Measurements from ENCODE around the gene GDF2. TPM values are rescaled to one million over a fixed set of nuclear protein-coding genes. Genes with fewer than 3 reads are reported as not detected.

GDF2 gene
- total RNA-seq, 1 experiment from 2014 or later, result not detected

DNA sequence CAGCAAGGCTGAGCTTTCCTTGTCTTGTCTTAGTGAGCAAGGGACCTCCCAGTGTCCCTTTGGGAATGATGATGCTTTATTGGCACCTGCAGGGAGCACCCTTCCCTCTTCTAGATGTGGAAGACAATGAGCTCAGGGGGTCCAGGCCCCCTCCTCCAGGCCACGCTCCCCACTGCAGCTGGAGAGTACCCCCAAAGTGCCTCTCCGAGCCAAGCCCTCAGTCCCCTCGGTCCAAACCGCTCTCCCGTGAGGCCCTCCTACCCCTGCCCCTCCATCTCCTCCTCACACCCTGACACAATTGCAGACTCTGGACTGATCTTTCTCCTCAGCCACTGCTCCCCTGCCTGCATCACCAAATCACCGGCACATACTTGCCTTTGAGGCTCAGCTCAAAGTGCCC, 42.7 kb downstream of the GDF2 start:
- Histone ChIP-seq H3K27ac (ENCODE audit: insufficient read length, low read depth, low read length) (no peak overlapping the region), H3K79me1 (ENCODE audit: insufficient read depth, low read depth, low read length, poor library complexity, severe bottlenecking) (no peaks in the 10 kb centered on the region), H3K27me3 (ENCODE audit: insufficient read depth, low read length) (no peaks in the 10 kb centered on the region), H4K91ac (ENCODE audit: insufficient read length, low read depth, low read length) (no peak overlapping the region), H3K18ac (ENCODE audit: insufficient read length, low read depth, low read length) (no peak overlapping the region), H4K5ac (ENCODE audit: insufficient read length, low read depth, low read length) (no peak overlapping the region), H3K9ac (ENCODE audit: extremely low read depth, insufficient read length, low read length) (no peak overlapping the region), H4K20me1 (ENCODE audit: control insufficient read depth, insufficient read depth, insufficient read length) (no peaks in the 10 kb centered on the region), H3K56ac (ENCODE audit: insufficient read length, low read depth, low read length) (no peak overlapping the region), H4K8ac (replicated peaks; ENCODE audit: insufficient read length, low read depth, low read length) (no peak overlapping the region), H3K9me3 (ENCODE audit: control insufficient read depth, low read depth, low read length) (no peaks in the 10 kb centered on the region), H3K23me2 (ENCODE audit: insufficient read length, low read depth, low read length, poor library complexity, severe bottlenecking) (no peaks in the 10 kb centered on the region), H2BK20ac (ENCODE audit: low read depth, low read length, poor library complexity, severe bottlenecking) (no peak overlapping the region), H2BK15ac (ENCODE audit: low read depth, low read length) (no peak overlapping the region), H3K4me1 (ENCODE audit: insufficient read depth, low read length) (no peaks in the 10 kb centered on the region), H2BK12ac (ENCODE audit: insufficient read length, low read depth, low read length) (no peak overlapping the region), H2AK5ac (ENCODE audit: insufficient read length, low read length) (no peak overlapping the region), H3K79me2 (ENCODE audit: insufficient read depth, low read length) (no peaks in the 10 kb centered on the region), H3K14ac (ENCODE audit: insufficient read depth, low read length) (no peak overlapping the region), H3K23ac (ENCODE audit: insufficient read length, low read depth, low read length) (no peak overlapping the region), H3K4ac (ENCODE audit: low read depth, low read length) (no peak overlapping the region), H2BK120ac (ENCODE audit: low read depth, low read length, poor library complexity, severe bottlenecking) (no peak overlapping the region), H2BK5ac (ENCODE audit: insufficient read length, low read length) (no peak overlapping the region), H3K4me2 (ENCODE audit: insufficient read depth, insufficient read length, low read length) (no peak overlapping the region), H3T11ph (ENCODE audit: low read length) (no peak overlapping the region), H2AFZ (ENCODE audit: low read length) (no peak overlapping the region)
- Mint-ChIP-seq H3K36me3 (ENCODE audit: insufficient read depth in 1 of 3, low read depth in 3 of 3) (no peaks in the 10 kb centered on the region), H3K4me1 (peaks cover 17 to 22% of the 10 kb centered on the region in 2 experiments), H3K27me3 (ENCODE audit: low read depth) (no peaks in the 10 kb centered on the region), H3K4me3 (no peak overlapping the region), H3K27ac (peak overlapping the region in 1 of 3 experiments; percentile 81; a peak in 1 of 7 replicates), H3K9me3 (no peaks in the 10 kb centered on the region; a peak in 1 of 5 replicates)
- DNase-seq, result no peak
- WGBS (ENCODE audit: extremely low coverage, insufficient read length, low lambda C conversion rate), result no CpG with 5 or more reads among the region's 6 CpGs
- TF ChIP-seq, protein P1, sequence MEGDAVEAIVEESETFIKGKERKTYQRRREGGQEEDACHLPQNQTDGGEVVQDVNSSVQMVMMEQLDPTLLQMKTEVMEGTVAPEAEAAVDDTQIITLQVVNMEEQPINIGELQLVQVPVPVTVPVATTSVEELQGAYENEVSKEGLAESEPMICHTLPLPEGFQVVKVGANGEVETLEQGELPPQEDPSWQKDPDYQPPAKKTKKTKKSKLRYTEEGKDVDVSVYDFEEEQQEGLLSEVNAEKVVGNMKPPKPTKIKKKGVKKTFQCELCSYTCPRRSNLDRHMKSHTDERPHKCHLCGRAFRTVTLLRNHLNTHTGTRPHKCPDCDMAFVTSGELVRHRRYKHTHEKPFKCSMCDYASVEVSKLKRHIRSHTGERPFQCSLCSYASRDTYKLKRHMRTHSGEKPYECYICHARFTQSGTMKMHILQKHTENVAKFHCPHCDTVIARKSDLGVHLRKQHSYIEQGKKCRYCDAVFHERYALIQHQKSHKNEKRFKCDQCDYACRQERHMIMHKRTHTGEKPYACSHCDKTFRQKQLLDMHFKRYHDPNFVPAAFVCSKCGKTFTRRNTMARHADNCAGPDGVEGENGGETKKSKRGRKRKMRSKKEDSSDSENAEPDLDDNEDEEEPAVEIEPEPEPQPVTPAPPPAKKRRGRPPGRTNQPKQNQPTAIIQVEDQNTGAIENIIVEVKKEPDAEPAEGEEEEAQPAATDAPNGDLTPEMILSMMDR (conservative IDR thresholded peaks at IDR 0.05), result no peak
